SIG-M5 (cell line): Measurements from ENCODE around the gene UROS.

Source experiments
- DNase-seq: peaks from one replicate; lab custom pipeline; 2025; lab: John Stamatoyannopoulos, UW

UROS gene

GRCh38 chr10:125822878-125823662 is at the start of gene UROS, which contains the start of gene BCCIP:
Gene UROS (minus strand): TSS chr10:125823258. CDS start chr10:125816499, 6,759 bp downstream.
Gene BCCIP (plus strand): TSS chr10:125823546. CDS start chr10:125823558, 12 bp downstream.
- peak; percentile 35 for DNase-seq

GRCh38 chr10:125871338-125871737 is 48.3 kb upstream of the UROS start:
- DNase-seq, result no peak

GRCh38 chr10:125868372-125868975 is 45.4 kb upstream of the UROS start:
- DNase-seq, result no peak

- DNase-seq, result no peak
These were observed 43.5 kb upstream of the UROS start for GRCh38 chr10:125866421-125867029.

GRCh38 chr10:125865120-125865519 is 42.1 kb upstream of the UROS start:
- DNase-seq, result no peak

GRCh38 chr10:125859128-125859817 is 36.2 kb upstream of the UROS start:
- DNase-seq, result no peak

- no peak for DNase-seq
These were observed 34.2 kb upstream of the UROS start for GRCh38 chr10:125857185-125857760.

GRCh38 chr10:125852487-125852886 is 29.4 kb upstream of the UROS start:
- DNase-seq, result no peak

- no peak for DNase-seq
These were observed 28.0 kb upstream of the UROS start for GRCh38 chr10:125850766-125851731.

GRCh38 chr10:125849448-125849847 is 26.4 kb upstream of the UROS start:
- no peak for DNase-seq

- DNase-seq, result no peak
These were observed 25.8 kb upstream of the UROS start for GRCh38 chr10:125848857-125849256.

GRCh38 chr10:125848371-125848770 is 25.3 kb upstream of the UROS start:
- DNase-seq, result no peak

GRCh38 chr10:125846894-125847293 is 23.8 kb upstream of the UROS start:
- DNase-seq, result no peak

- no peak for DNase-seq
These were observed 22.6 kb upstream of the UROS start for GRCh38 chr10:125845617-125846016.

- no peak for DNase-seq
These were observed 21.7 kb upstream of the UROS start for GRCh38 chr10:125844751-125845221.

GRCh38 chr10:125843603-125844329 is 20.7 kb upstream of the UROS start:
- DNase-seq, result no peak

- no peak for DNase-seq
These were observed 17.9 kb upstream of the UROS start for GRCh38 chr10:125840955-125841354.

GRCh38 chr10:125840406-125840805 is 17.3 kb upstream of the UROS start:
- DNase-seq, result no peak

GRCh38 chr10:125838802-125839575 is 15.9 kb upstream of the UROS start:
- DNase-seq, result no peak
